ENCODE data around the gene RER1. TPM values are rescaled to one million over a fixed set of nuclear protein-coding genes. Genes with fewer than 3 reads are reported as not detected.

RER1 gene
- total RNA-seq, 1 donor from 2014 or later: 118 TPM

GRCh38 chr1:2396476-2396875 is 4.8 kb downstream of the RER1 start:
- no peak for ATAC-seq
- H3K9me3 ChIP-seq: no peaks in the 10 kb centered on the region
- peaks cover 13% of the 10 kb centered on the region for H3K4me1 ChIP-seq
- DNase-seq: no peak
- no peak for TF ChIP-seq CTCF (IDR thresholded peaks at IDR 0.05)
- intact Hi-C loops (cut with DNase I): no loop called here
- no peak overlapping the region for H3K27ac ChIP-seq
- no peaks in the 10 kb centered on the region for H3K27me3 ChIP-seq
- H3K36me3 ChIP-seq: peaks cover 62% of the 10 kb centered on the region
- no peak overlapping the region for H3K4me3 ChIP-seq

DNA sequence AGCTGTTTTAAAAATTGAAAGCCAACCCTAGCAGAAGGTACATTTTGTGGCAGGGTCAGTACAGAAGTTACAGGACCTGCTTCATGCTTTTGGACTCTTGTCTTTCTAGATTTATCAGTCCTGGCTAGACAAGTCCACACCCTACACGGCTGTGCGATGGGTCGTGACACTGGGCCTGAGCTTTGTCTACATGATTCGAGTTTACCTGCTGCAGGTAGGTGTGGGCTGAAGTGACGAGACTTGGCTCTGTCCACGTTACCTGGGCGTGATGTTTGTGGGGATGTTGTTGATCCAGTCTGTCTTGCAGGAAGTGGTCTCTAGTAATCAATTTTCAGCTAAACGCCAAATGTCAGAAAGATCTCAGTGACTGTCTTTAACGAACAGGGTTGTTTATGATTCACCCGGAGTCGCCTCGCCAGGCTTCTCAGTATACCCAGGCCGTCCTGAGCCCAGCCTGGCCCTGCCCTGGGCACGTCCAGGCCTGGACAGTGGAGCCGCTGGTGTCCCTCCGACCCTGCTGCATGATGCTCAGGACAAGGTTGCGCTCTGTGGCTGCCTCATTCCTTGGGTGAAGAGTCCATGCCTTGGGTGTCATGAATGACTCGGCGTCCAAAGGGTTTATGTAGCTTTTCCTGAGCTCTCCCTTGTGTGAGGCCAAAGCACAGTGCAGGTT is 5.5 kb downstream of the RER1 start:
- intact Hi-C loops (cut with DNase I): no loop called here
- Histone ChIP-seq H3K27me3 (no peaks in the 10 kb centered on the region), H3K36me3 (peaks cover 69% of the 10 kb centered on the region), H3K9me3 (no peaks in the 10 kb centered on the region), H3K27ac (no peak overlapping the region), H3K4me3 (no peak overlapping the region), H3K4me1 (peaks cover 13% of the 10 kb centered on the region)
- DNase-seq: no peak
- no peak for ATAC-seq
- no peak for TF ChIP-seq CTCF (IDR thresholded peaks at IDR 0.05)

DNA sequence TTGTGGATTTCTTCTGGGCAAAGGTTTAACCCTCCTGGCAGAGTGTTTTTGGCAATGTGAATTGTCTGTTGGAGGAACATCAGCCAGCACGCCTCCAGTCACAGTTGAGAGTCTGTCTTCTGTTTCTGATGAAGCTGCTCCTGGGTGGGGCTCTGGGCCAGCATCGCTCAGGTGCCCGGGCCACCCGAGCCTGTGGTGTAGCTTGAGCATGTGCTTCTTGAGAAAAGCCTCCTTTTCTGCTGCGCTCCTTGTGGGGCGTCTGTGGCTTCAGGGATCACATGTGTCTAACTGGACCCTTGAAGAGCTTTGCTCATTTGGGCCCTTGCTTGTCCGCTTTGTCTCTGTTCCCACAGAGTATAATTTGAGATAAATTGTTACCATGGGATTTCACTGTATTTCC is 7.2 kb downstream of the RER1 start:
- no peak for TF ChIP-seq CTCF (IDR thresholded peaks at IDR 0.05)
- no peak overlapping the region for H3K27ac ChIP-seq
- DNase-seq: no peak
- H3K27me3 ChIP-seq: no peaks in the 10 kb centered on the region
- H3K9me3 ChIP-seq: no peaks in the 10 kb centered on the region
- peaks cover 86% of the 10 kb centered on the region for H3K36me3 ChIP-seq
- H3K4me3 ChIP-seq: no peak overlapping the region
- H3K4me1 ChIP-seq: no peaks in the 10 kb centered on the region
- ATAC-seq: no peak
- intact Hi-C loops (cut with DNase I): no loop called here

- Histone ChIP-seq H3K27me3 (no peaks in the 10 kb centered on the region), H3K36me3 (peaks cover 96% of the 10 kb centered on the region), H3K27ac (no peak overlapping the region), H3K4me3 (no peak overlapping the region), H3K9me3 (no peaks in the 10 kb centered on the region), H3K4me1 (no peaks in the 10 kb centered on the region)
- no peak for TF ChIP-seq CTCF (IDR thresholded peaks at IDR 0.05)
- intact Hi-C loops (cut with DNase I): no loop called here
- DNase-seq (no peak), ATAC-seq (no peak)
Measured at GRCh38 chr1:2399890-2400575, 8.4 kb downstream of the RER1 start.

DNA sequence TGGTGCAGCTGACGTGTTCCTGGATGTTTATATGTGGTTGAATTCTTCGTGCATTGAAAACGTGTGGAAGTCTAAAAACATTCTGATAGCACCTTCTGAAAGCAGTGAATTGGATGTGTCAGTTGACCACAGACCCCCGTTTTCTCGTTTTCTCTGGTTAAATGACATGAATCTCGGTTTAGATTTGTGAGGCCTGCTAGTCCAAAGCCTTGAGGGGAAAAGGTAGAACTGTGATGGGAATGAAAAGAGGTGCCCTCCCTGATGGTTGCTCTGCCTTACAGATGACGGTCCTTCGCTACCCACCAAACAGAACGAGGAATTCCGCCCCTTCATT is 8.9 kb downstream of the RER1 start:
- no peak overlapping the region for H3K27ac ChIP-seq
- H3K36me3 ChIP-seq: peaks cover 96% of the 10 kb centered on the region
- ATAC-seq: no peak

More for the DNA sequence above, 8.9 kb downstream of the RER1 start:
- intact Hi-C loops (cut with DNase I): no loop called here
- no peak for TF ChIP-seq CTCF (IDR thresholded peaks at IDR 0.05)
- no peaks in the 10 kb centered on the region for H3K27me3 ChIP-seq
- DNase-seq: no peak
- no peak overlapping the region for H3K4me3 ChIP-seq
- H3K9me3 ChIP-seq: no peaks in the 10 kb centered on the region
- H3K4me1 ChIP-seq: no peaks in the 10 kb centered on the region

Data from upper lobe of right lung (tissue), 1 donor.